PC-3 (cell line): Measurements from ENCODE around the gene TNRC18.

ENCODE experiments used
- CTCF ChIP-seq: fragments of 300-600 bp; sonication (generic); conservative IDR thresholded peaks from 2 replicates; pipeline ENCODE4 v1.5.1; 2017; ENCODE audit warnings: antibody characterized with exemption, low read depth, mild to moderate bottlenecking, low read length
- EZH2 ChIP-seq: fragments of 300-600 bp; sonication (generic); IDR thresholded peaks from one replicate; pipeline ENCODE4 v1.6.1; 2017; ENCODE audit warnings: antibody characterized with exemption, mild to moderate bottlenecking, low read length; ENCODE audit not compliant: unreplicated experiment

GRCh38 chr7:5322621-5323410, 100.8 kb downstream of the TNRC18 start:
- TF ChIP-seq CTCF (no peak), EZH2 (no peak)
